OCI-LY7 (cell line): ENCODE results near the gene MAST1. TPM values are rescaled to one million over a fixed set of nuclear protein-coding genes. Genes with fewer than 3 reads are reported as not detected.

Experiments
- BruUV-seq: library from RNA; stranded (reverse); fragments of 400-500 nt; replicated peaks from 2 replicates; lab custom pipeline; 2021; lab: Mats Ljungman, UMichigan
- CTCF ChIA-PET: fragments of 300-600 bp; sonication (Branson Sonifier 250); formaldehyde crosslinking; loops from one replicate; lab custom pipeline; 2022; ENCODE audit warnings: antibody characterized with exemption; ENCODE audit not compliant: unreplicated experiment; lab: Charles Lee
- POLR2A ChIA-PET: fragments of 300-600 bp; sonication (Branson Sonifier 250); formaldehyde crosslinking; loops from one replicate; lab custom pipeline; 2022; ENCODE audit warnings: antibody characterized with exemption; lab: Charles Lee
- DNase-seq: peaks from one replicate; pipeline ENCODE4 v3.0.0-alpha.2; 2015; ENCODE audit warnings: low spot score
- H2AFZ ChIP-seq: fragments of 200-600 bp; sonication (generic), shearing (Covaris generic); 2 replicates; pipeline ENCODE4 v1.6.1; 2014; ENCODE audit warnings: mild to moderate bottlenecking, antibody characterized with exemption, low read length, moderate library complexity
- H3K27ac ChIP-seq: fragments of 200-600 bp; sonication (generic); 2 replicates; pipeline ENCODE4 v1.5.1; 2014; ENCODE audit warnings: mixed run types, low read depth, mild to moderate bottlenecking, moderate library complexity, low read length, inconsistent platforms; ENCODE audit not compliant: poor library complexity, severe bottlenecking
- H3K36me3 ChIP-seq: fragments of 200-600 bp; sonication (generic); 2 replicates; pipeline ENCODE4 v1.6.1; 2014; ENCODE audit warnings: mild to moderate bottlenecking, antibody characterized with exemption, low read length, moderate library complexity, mixed read lengths; ENCODE audit not compliant: insufficient read depth
- H3K4me1 ChIP-seq: fragments of 200-600 bp; sonication (generic); 2 replicates; pipeline ENCODE4 v1.5.1; 2014; ENCODE audit warnings: mild to moderate bottlenecking, low read length; ENCODE audit not compliant: insufficient read depth, poor library complexity, severe bottlenecking
- H3K4me2 ChIP-seq: fragments of 200-600 bp; sonication (generic); 2 replicates; pipeline ENCODE4 v1.6.1; 2014; ENCODE audit warnings: mild to moderate bottlenecking, low read length
- H3K4me3 ChIP-seq: fragments of 200-600 bp; sonication (generic); 2 replicates; pipeline ENCODE4 v1.5.1; 2014; ENCODE audit warnings: mild to moderate bottlenecking, low read depth, low read length; ENCODE audit not compliant: poor library complexity, severe bottlenecking
- H3K79me2 ChIP-seq: fragments of 200-600 bp; sonication (generic); 2 replicates; pipeline ENCODE4 v1.6.1; 2016; ENCODE audit warnings: low read depth, mild to moderate bottlenecking, low read length, moderate library complexity, mixed read lengths; ENCODE audit not compliant: insufficient read depth
- H3K9me2 ChIP-seq: fragments of 200-600 bp; sonication (generic); 2 replicates; pipeline ENCODE4 v1.6.1; 2016; ENCODE audit warnings: mild to moderate bottlenecking, low read length, mixed read lengths; ENCODE audit not compliant: insufficient read depth
- H3K9me3 ChIP-seq: fragments of 200-600 bp; sonication (generic); 2 replicates; pipeline ENCODE4 v1.6.1; 2014; ENCODE audit warnings: mild to moderate bottlenecking, mixed run types, low read length, mixed read lengths
- H4K20me1 ChIP-seq: fragments of 200-600 bp; sonication (generic); 2 replicates; pipeline ENCODE4 v1.6.1; 2014; ENCODE audit warnings: mild to moderate bottlenecking, antibody characterized with exemption, low read length, moderate library complexity, mixed read lengths; ENCODE audit not compliant: insufficient read depth
- CTCF ChIP-seq: fragments of 200-600 bp; sonication (generic); conservative IDR thresholded peaks from 2 replicates; pipeline ENCODE4 v1.5.1; 2014; ENCODE audit warnings: mild to moderate bottlenecking, antibody characterized with exemption, low read length, moderate library complexity, mixed read lengths
- EZH2phosphoT487 ChIP-seq: fragments of 200-600 bp; sonication (generic); IDR thresholded peaks from 2 replicates; pipeline ENCODE4 v1.6.1; 2018; ENCODE audit warnings: low read depth, borderline replicate concordance, mild to moderate bottlenecking, mixed run types, antibody characterized with exemption, low read length, moderate library complexity, mixed read lengths
- intact Hi-C: fragments of 100-400 bp; cut with micrococcal nuclease; formaldehyde crosslinking; loops from one replicate; pipeline ENCODE4 v1.10.0; 2022; ENCODE audit not compliant: unreplicated experiment
- total RNA-seq, 2 experiments: library from RNA; depleted of rRNA in 1 of 2; stranded (reverse); fragments of >200 nt in 1 of 2; shearing (Covaris generic) in 1 of 2; gene quantifications; 2 replicates each; pipeline ENCODE4 v1.2.3, GENCODE V29; 2014 to 2022

The MAST1 gene
- total RNA-seq, 2 experiments from 2014 or later: 9.1 to 21.1 TPM

GRCh38 chr19:12864143-12864542 is 25.8 kb downstream of the MAST1 start:
- peaks cover 14% of the 10 kb centered on the region for H3K4me1 ChIP-seq
- BruUV-seq: no TSS peak
- POLR2A ChIA-PET: interaction anchor here (1.8 kb wide), 1 partner anchor 17 kb away, joined by 4 read pairs; the partner anchor contains the start of gene DNASE2

GRCh38 chr19:12864721-12865715 is 26.7 kb downstream of the MAST1 start:
- no peak for DNase-seq
- Histone ChIP-seq H3K79me2 (no peaks in the 10 kb centered on the region), H3K36me3 (no peaks in the 10 kb centered on the region), H4K20me1 (no peaks in the 10 kb centered on the region), H3K9me2 (no peaks in the 10 kb centered on the region), H3K4me3 (no peak overlapping the region), H2AFZ (no peak overlapping the region), H3K27ac (no peak overlapping the region), H3K4me2 (no peak overlapping the region), H3K4me1 (peaks cover 14% of the 10 kb centered on the region), H3K9me3 (no peaks in the 10 kb centered on the region)
- no TSS peak for BruUV-seq
- CTCF ChIA-PET: no interaction called here
- intact Hi-C loops: no loop called here
- POLR2A ChIA-PET: interaction anchor here (0.5 to 1.8 kb wide), 2 partner anchors 8 to 16 kb away, joined by 3 to 4 read pairs; partner anchors contain the start of gene DNASE2
- TF ChIP-seq EZH2phosphoT487 (no peak), CTCF (no peak)

More at GRCh38 chr19:12864143-12864542, 25.8 kb downstream of the MAST1 start:
- Histone ChIP-seq H3K79me2 (no peaks in the 10 kb centered on the region), H3K36me3 (no peaks in the 10 kb centered on the region), H3K4me3 (no peak overlapping the region), H2AFZ (no peak overlapping the region), H4K20me1 (no peaks in the 10 kb centered on the region), H3K4me2 (no peak overlapping the region), H3K9me3 (no peaks in the 10 kb centered on the region), H3K9me2 (no peaks in the 10 kb centered on the region), H3K27ac (no peak overlapping the region)
- no peak for DNase-seq
- CTCF ChIA-PET: no interaction called here
- TF ChIP-seq CTCF (no peak), EZH2phosphoT487 (no peak)
- intact Hi-C loops: no loop called here
